Suprapubic skin (tissue), 4 donors: ENCODE data around the gene TCEAL4.

ENCODE experiments used
- EP300 ChIP-seq: sonication (generic); formaldehyde crosslinking; IDR thresholded peaks from one replicate; pipeline ENCODE4 v1.6.1; 2017; ENCODE audit warnings: antibody characterized with exemption
- POLR2A ChIP-seq, 2 donors: fragments of 450-650 bp; IDR thresholded peaks; one replicate each; pipeline ENCODE4 v1.6.1; 2017; ENCODE audit warnings: antibody characterized with exemption in 2 of 2, mild to moderate bottlenecking in 2 of 2, moderate library complexity in 2 of 2
- POLR2AphosphoS5 ChIP-seq, 3 donors: sonication (generic); formaldehyde crosslinking; IDR thresholded peaks; one replicate each; pipeline ENCODE4 v1.6.1; 2017; ENCODE audit warnings: antibody characterized with exemption in 3 of 3
- TF ChIP-seq, protein P1 (sequence below), 2 donors: fragments of 200-600 bp in 1 of 2; fragments of 450-650 bp in 1 of 2; sonication (generic) in 1 of 2; IDR thresholded peaks; one replicate each; pipeline ENCODE4 v1.5.1; 2016 to 2019; ENCODE audit warnings: antibody characterized with exemption in 2 of 2, mild to moderate bottlenecking in 1 of 2, moderate library complexity in 1 of 2

GRCh38 chrX:103630171-103630511, 44.8 kb downstream of the TCEAL4 start:
- no peak for TF ChIP-seq POLR2AphosphoS5 (IDR thresholded peaks at IDR 0.05)
- TF ChIP-seq, protein P1, sequence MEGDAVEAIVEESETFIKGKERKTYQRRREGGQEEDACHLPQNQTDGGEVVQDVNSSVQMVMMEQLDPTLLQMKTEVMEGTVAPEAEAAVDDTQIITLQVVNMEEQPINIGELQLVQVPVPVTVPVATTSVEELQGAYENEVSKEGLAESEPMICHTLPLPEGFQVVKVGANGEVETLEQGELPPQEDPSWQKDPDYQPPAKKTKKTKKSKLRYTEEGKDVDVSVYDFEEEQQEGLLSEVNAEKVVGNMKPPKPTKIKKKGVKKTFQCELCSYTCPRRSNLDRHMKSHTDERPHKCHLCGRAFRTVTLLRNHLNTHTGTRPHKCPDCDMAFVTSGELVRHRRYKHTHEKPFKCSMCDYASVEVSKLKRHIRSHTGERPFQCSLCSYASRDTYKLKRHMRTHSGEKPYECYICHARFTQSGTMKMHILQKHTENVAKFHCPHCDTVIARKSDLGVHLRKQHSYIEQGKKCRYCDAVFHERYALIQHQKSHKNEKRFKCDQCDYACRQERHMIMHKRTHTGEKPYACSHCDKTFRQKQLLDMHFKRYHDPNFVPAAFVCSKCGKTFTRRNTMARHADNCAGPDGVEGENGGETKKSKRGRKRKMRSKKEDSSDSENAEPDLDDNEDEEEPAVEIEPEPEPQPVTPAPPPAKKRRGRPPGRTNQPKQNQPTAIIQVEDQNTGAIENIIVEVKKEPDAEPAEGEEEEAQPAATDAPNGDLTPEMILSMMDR (IDR thresholded peaks at IDR 0.05) = no peak
- no peak for TF ChIP-seq POLR2A (IDR thresholded peaks at IDR 0.05)
- TF ChIP-seq EP300 = no peak
